Muscle layer of duodenum (tissue), 2 donors: ENCODE measurements around the gene SKP2.
"Not testable (repeated sequence)": the region's sequence is repeated elsewhere in the genome, so short reads cannot be mapped to it uniquely, and the experiment has no call there.

Experiments
- H3K27ac ChIP-seq: one replicate; pipeline ENCODE4 v1.7.0; 2013; ENCODE audit warnings: mild to moderate bottlenecking, low read length
- H3K27me3 ChIP-seq: one replicate; pipeline ENCODE4 v1.7.0; 2013; ENCODE audit warnings: low read depth, mild to moderate bottlenecking, control low read depth, low read length
- H3K36me3 ChIP-seq, 2 donors: one replicate each; pipeline ENCODE4 v1.7.0; 2013; ENCODE audit warnings: low read length in 2 of 2, control low read depth in 1 of 2, mild to moderate bottlenecking in 1 of 2; ENCODE audit not compliant: insufficient read depth in 2 of 2, control insufficient read depth in 1 of 2
- H3K4me1 ChIP-seq, 2 donors: one replicate each; pipeline ENCODE4 v1.7.0; 2013; ENCODE audit warnings: low read length in 2 of 2, mild to moderate bottlenecking in 2 of 2, control low read depth in 1 of 2, moderate library complexity in 1 of 2; ENCODE audit not compliant: insufficient read depth in 2 of 2, control insufficient read depth in 1 of 2
- H3K4me3 ChIP-seq, 2 donors: one replicate each; pipeline ENCODE4 v1.7.0; 2013; ENCODE audit warnings: low read length in 2 of 2, low read depth in 1 of 2, mild to moderate bottlenecking in 1 of 2
- H3K9me3 ChIP-seq, 2 donors: one replicate each; pipeline ENCODE4 v1.7.0; 2013; ENCODE audit warnings: low read length in 2 of 2, control low read depth in 1 of 2, mild to moderate bottlenecking in 1 of 2; ENCODE audit not compliant: control insufficient read depth in 1 of 2
- donor health status: healthy.

Gene SKP2

DNA sequence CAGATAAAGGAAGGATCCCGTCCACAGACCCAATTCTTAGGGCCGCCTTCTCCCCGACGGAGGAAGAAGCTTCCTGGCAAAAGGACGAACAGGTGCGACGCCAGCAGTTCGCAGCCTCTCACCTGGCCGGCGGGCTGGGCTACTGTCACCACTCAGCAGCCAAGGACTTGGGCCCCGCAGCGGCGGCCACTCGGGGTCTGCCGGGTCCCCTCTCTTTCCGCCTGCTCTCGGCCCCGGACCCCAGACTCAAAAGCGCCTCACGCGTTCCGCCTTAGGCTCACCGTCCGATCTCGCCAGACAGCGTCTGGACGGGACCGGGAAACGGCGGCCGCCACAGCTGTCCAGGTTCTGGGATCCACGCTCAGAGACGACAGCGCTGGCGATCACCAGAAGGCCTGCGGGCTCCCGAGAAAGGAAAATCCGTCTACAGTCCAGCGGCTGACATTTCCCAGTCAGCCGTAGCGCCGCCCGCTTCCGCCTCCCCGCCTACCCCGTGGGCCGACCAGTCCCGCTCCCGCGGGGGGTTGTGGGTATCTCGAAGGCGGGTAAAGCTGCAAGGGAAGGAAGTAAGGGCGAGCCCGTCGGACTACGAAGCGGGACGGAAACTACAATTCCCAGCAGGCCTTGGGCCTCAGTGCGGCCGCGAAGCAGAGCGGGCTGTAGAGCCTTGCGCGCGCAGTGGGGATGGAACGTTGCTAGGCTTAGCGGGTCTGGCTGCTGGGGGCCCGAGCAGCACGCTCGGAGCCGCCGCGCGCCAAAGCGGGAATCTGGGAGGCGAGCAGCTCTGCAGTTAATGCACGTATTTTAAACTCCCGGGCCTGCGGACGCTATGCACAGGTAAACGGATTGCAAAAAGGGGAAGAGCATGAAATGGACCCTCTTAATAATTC lies at the start of gene SKP2, which contains the start of gene LMBRD2:
SKP2 (plus strand) TSS at position 678 of the 890 bp plus-strand sequence; CDS start at position 830, 152 bp downstream.
LMBRD2 (minus strand) TSS at position 454 of the 890 bp plus-strand sequence. CDS start 8,538 bp downstream, outside the sequence.
- peaks cover 9 to 18% of the 10 kb centered on the region in 2 donors for H3K4me1 ChIP-seq
- peak within 1 kb of the TSS; percentile 87 to 96 for H3K4me3 ChIP-seq
- H3K27ac ChIP-seq: peak within 1 kb of the TSS; percentile 69
- H3K36me3 ChIP-seq: peaks cover 0 to 14% of the 10 kb centered on the region in 2 donors
- no peaks in the 10 kb centered on the region for H3K9me3 ChIP-seq
- no peaks in the 10 kb centered on the region for H3K27me3 ChIP-seq

DNA sequence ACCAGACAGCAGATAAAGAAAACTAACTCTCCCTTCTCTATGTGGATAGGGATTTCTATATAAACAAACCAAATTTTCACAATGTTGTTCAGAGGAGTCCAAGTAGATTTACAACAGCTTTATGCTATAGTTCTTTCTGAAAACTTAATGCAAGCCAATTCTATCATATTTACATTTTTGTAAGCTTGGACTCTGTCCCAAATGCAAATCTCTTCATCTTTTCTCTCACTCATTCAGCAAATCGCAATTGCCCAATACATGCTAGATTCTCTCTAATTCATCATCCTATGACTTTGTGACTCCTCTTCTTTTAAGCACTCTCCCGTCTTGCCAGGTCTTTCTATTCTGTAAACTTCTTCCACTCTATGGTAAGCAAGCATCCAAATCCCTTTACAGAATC lies 46.1 kb upstream of the SKP2 start:
- Histone ChIP-seq H3K4me1 (no peaks in the 10 kb centered on the region), H3K9me3 (no peaks in the 10 kb centered on the region), H3K4me3 (no peak overlapping the region), H3K27me3 (no peaks in the 10 kb centered on the region), H3K27ac (no peak overlapping the region), H3K36me3 (peaks cover 40 to 48% of the 10 kb centered on the region in 2 donors)

DNA sequence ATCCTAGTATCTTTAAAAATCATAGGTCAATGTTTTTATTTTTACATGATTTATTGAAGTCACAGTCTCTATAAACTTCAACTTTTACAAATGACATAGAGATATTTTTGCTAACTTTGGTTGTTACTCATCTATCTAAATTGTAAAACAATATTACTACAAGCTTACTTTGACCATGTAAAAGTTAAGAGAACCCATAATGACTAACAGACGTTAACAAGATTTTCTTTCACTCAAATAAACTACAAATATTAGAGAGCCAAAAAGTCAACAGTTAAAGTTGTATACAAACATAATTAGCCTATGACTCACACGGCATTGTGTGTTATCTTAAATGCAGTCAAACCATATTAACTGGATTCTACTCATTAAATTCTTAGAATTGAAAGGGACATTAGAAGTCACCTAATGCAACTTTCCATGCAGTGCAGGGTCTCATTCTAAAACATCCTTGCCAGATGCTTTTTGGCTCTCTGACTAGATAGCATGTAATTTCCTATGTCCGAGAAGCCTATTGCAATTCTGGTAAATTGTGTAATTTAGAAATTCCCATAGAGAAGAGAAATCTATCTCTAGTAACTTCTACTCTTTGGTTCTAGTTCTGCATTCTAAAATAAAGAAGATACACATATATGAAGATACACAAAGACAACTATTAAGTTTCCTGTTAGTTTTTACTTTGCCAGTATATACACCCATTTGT lies 43.0 kb upstream of the SKP2 start:
- H3K36me3 ChIP-seq: peaks cover 37 to 59% of the 10 kb centered on the region in 2 donors

DNA sequence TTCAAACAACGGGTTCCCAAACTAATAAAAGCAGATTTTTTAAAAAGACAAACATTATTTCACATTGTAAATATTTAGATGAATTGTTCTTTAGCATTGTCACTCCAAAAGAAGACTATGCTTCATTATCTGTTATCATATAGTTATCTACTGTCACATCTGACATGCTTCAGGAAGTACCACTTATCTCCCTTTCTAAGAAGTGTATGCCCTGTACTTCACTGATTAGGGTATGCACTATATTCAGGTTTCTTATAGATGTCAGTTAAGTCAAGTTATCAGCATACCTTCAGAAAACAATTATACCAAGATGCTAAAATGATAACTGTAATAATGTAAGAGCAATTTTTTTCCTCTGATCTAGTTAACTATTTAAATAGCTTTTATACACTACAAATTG lies 40.7 kb upstream of the SKP2 start:
- Histone ChIP-seq H3K9me3 (no peaks in the 10 kb centered on the region), H3K4me1 (no peaks in the 10 kb centered on the region), H3K27ac (no peak overlapping the region), H3K36me3 (peaks cover 35 to 45% of the 10 kb centered on the region in 2 donors), H3K27me3 (no peaks in the 10 kb centered on the region), H3K4me3 (no peak overlapping the region)

More for the DNA sequence above, 43.0 kb upstream of the SKP2 start:
- no peak overlapping the region for H3K4me3 ChIP-seq
- no peaks in the 10 kb centered on the region for H3K4me1 ChIP-seq
- H3K27me3 ChIP-seq: no peaks in the 10 kb centered on the region
- H3K9me3 ChIP-seq: no peaks in the 10 kb centered on the region
- H3K27ac ChIP-seq: no peak overlapping the region

DNA sequence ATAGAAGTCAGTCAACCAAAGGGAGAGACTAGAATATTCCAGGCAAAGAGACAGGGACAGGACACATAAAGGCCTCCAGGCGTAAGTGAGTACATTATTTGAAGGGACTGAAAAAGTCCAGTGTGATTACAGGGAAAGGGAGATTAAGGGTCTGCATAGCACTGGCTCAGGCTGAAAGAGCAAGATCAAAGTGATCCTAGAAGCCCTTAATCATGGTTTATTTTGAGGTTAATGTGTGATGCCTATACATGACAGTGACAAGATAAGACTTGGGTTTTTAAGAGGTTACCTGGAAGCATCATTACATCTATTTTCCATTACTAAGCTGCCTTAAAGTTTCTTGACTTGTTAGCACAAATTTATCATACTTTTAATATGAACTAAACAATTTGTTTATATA lies 26.0 kb upstream of the SKP2 start:
- Histone ChIP-seq H3K27ac (no peak overlapping the region), H3K9me3 (no peaks in the 10 kb centered on the region), H3K4me1 (no peaks in the 10 kb centered on the region), H3K36me3 (peaks cover 5 to 30% of the 10 kb centered on the region in 2 donors), H3K4me3 (no peak overlapping the region), H3K27me3 (no peaks in the 10 kb centered on the region)

DNA sequence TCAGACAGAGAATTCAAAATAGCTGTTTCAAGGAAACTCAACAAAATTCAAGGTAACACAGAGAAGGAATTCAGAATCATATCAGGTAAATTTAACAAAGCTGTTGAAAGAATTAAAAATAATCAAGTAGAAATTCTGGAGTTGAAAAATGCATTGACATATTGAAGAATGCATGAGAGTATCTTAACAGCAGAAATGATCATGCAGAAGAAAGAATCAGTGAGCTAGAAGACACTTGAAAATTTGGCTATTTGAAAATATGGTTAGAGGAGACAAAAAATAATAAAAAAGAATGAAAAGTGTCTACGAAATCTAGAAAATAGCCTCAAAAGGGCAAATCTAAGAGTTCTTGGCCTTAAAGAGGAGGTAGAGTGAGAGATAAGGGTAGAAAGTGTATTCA lies 23.1 kb upstream of the SKP2 start:
- no peak overlapping the region for H3K4me3 ChIP-seq
- peaks cover 0 to 24% of the 10 kb centered on the region in 2 donors for H3K36me3 ChIP-seq
- H3K27ac ChIP-seq: no peak overlapping the region
- no peaks in the 10 kb centered on the region for H3K4me1 ChIP-seq
- no peaks in the 10 kb centered on the region for H3K27me3 ChIP-seq
- no peaks in the 10 kb centered on the region for H3K9me3 ChIP-seq

DNA sequence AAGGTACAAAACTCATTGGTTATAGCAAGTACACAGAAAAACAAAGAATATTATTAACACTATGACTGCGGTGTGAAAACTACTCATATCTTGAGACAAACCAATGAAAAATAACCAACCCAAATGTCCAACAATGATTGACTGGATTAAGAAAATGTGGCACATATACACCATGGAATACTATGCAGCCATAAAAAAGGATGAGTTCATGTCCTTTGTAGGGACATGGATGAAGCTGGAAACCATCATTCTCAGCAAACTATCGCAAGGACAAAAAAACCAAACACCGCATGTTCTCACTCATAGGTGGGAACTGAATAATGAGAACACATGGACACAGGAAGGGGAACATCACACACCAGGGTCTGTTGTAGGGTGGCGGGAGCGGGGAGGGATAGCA lies 22.2 kb upstream of the SKP2 start:
- H3K36me3 ChIP-seq: peaks cover 0 to 26% of the 10 kb centered on the region in 2 donors
- H3K27me3 ChIP-seq, H3K9me3 ChIP-seq, H3K4me1 ChIP-seq, H3K4me3 ChIP-seq, H3K27ac ChIP-seq: not testable (repeated sequence)

DNA sequence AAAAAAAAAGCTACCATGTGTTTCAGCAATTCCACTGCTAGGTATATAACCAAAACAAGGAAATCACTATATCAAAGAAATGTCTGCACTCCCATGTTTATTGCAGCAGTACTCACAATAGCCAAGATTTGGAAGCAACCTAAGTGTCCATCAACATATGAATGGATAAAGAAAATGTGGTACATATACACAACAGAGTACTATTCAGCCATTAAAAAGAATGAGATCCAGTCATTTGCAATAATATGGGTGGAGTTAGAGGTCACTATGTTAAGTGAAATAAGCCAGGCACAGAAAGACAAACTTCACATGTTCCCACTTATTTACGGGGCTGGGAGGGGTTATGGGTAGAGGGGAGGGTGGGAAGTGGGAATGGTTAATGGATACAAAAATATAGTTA lies 18.9 kb upstream of the SKP2 start:
- not testable (repeated sequence) for H3K4me1 ChIP-seq, H3K27me3 ChIP-seq, H3K9me3 ChIP-seq, H3K27ac ChIP-seq, H3K4me3 ChIP-seq
- peaks cover 0 to 38% of the 10 kb centered on the region in 2 donors for H3K36me3 ChIP-seq

DNA sequence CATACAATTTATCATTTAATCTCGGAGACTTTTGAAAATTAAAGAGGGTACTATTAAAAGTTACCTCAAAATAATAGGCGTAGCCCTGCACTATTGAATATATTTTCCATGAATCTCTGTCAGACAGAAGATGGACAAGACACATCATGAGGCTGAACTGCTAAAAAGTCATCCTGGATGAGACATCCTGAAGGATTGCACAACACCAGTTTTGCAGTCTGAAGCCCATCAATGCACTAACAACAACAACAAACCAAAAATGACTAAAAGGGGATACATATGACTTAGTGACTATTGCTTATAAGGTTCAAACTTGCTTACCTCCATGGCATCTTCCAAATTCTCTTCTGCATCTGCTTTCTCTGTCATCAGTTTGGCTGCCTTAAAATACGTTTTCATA lies 15.9 kb upstream of the SKP2 start:
- Histone ChIP-seq H3K9me3 (no peaks in the 10 kb centered on the region), H3K27ac (no peak overlapping the region), H3K36me3 (peaks cover 12 to 40% of the 10 kb centered on the region in 2 donors), H3K4me3 (no peak overlapping the region), H3K4me1 (no peaks in the 10 kb centered on the region), H3K27me3 (no peaks in the 10 kb centered on the region)

DNA sequence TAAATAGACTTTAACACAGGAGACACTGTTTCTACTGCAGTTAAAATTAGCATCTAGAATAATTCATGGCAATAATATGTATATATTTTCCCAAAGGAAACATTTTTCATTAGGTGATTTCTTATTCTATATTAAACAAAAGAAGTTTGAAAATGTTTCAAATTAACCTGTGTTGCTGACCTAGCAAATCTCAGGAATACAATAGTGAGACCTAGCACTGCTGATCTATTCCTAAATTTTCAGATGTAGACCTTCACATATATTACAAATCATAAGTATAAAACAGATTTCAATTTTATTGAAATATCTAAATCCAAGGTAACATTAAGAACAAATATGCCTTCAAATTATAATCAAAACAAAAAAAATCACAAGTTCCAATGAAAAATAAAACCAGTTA lies 15.3 kb upstream of the SKP2 start:
- Histone ChIP-seq H3K27me3 (no peaks in the 10 kb centered on the region), H3K9me3 (no peaks in the 10 kb centered on the region), H3K36me3 (peaks cover 12 to 40% of the 10 kb centered on the region in 2 donors), H3K4me3 (no peak overlapping the region), H3K4me1 (no peaks in the 10 kb centered on the region), H3K27ac (no peak overlapping the region)

DNA sequence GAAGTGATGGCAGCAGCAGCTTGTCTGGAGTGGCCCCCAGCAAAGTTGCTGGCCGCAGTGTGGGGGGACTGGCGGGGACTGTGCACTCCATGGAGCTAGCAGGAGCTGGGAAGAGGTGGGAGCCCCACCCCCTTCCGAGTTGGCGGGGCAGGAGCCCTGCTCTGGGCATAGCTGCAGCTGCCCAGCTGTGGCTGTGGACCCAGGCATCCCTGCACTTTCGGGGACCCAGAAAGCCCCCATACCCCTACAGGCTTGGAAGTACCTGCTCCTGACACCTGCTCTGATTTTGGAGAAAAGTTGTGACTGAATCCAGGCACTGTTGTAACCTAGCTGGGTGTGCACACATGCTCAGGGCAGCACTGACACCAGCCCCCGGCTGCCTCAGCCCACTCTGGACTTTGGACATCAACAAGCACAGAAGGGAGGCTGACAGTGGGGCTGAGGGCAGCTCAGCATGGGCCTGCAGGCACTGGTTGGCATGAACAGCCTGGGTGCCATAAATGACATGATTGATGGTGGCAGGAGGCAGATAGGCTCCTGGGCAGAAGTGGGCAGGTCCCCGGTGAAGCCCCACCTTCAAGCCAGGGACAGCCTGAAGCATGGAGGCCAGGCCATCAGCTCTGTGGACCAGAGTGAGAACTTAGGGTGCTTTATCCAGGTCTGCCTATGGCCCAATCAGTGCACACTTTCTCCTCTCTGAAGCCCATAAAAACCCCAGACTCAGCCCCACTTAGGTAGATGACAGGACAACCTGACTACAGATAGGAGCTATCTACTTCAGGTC lies 12.8 kb upstream of the SKP2 start:
- H3K4me3 ChIP-seq: no peak overlapping the region
- H3K4me1 ChIP-seq: no peaks in the 10 kb centered on the region
- H3K9me3 ChIP-seq: no peaks in the 10 kb centered on the region
- peaks cover 12 to 36% of the 10 kb centered on the region in 2 donors for H3K36me3 ChIP-seq
- H3K27ac ChIP-seq: no peak overlapping the region
- no peaks in the 10 kb centered on the region for H3K27me3 ChIP-seq
